ENCODE data around the gene ABCC11.
A peak's percentile ranks its signal among the peaks of the same experiment; 100 is the strongest.

Gene ABCC11

GRCh38 chr16:48284772-48285409, 37.6 kb upstream of the ABCC11 start:
- no peak overlapping the region for H3K4me3 ChIP-seq (ENCODE audit: low read depth in 1 of 2, low read length in 2 of 2)
- H3K79me2 ChIP-seq (ENCODE audit: insufficient read depth, low read length), result peaks cover 4% of the 10 kb centered on the region; the same call in 1 of the 2 replicates
- H4K20me1 ChIP-seq (ENCODE audit: insufficient read depth, low read length), result no peaks in the 10 kb centered on the region
- peak; percentile 56 for TF ChIP-seq CTCF (IDR thresholded peaks at IDR 0.05; ENCODE audit: borderline replicate concordance, extremely low read depth, low read length, poor library complexity, severe bottlenecking)
- no peak for TF ChIP-seq EZH2 (IDR thresholded peaks at IDR 0.05; ENCODE audit: borderline replicate concordance, low read depth, low read length, severe bottlenecking)
- no peaks in the 10 kb centered on the region for H3K27me3 ChIP-seq (ENCODE audit: insufficient read depth, low read length, poor library complexity)
- peaks cover 51% of the 10 kb centered on the region for H3K36me3 ChIP-seq (ENCODE audit: insufficient read depth, low read length)
- H2AFZ ChIP-seq (ENCODE audit: low read depth, low read length), result no peak overlapping the region
- peak; percentile 86 for ATAC-seq (ENCODE audit: insufficient read depth, low read depth)
- peaks cover 12% of the 10 kb centered on the region for H3K9me3 ChIP-seq (ENCODE audit: insufficient read depth, low read length, severe bottlenecking)
- DNase-seq, result peak; percentile 36
- H3K27ac ChIP-seq (ENCODE audit: low read length), result no peak overlapping the region
- no peak overlapping the region for H3K9ac ChIP-seq (ENCODE audit: low read depth, low read length)
- H3K4me1 ChIP-seq (ENCODE audit: insufficient read depth, low read length), result peaks cover 18% of the 10 kb centered on the region
- H3K4me2 ChIP-seq (ENCODE audit: insufficient read depth, low read length), result no peak overlapping the region

- H4K20me1 ChIP-seq (ENCODE audit: insufficient read depth, low read length), result no peaks in the 10 kb centered on the region
- TF ChIP-seq CTCF (IDR thresholded peaks at IDR 0.05; ENCODE audit: borderline replicate concordance, extremely low read depth, low read length, poor library complexity, severe bottlenecking), result no peak
- H2AFZ ChIP-seq (ENCODE audit: low read depth, low read length), result no peak overlapping the region
- peaks cover 18% of the 10 kb centered on the region for H3K4me1 ChIP-seq (ENCODE audit: insufficient read depth, low read length)
- H3K27ac ChIP-seq (ENCODE audit: low read length), result no peak overlapping the region
- H3K4me2 ChIP-seq (ENCODE audit: insufficient read depth, low read length), result no peak overlapping the region
- H3K9me3 ChIP-seq (ENCODE audit: insufficient read depth, low read length, severe bottlenecking), result peaks cover 12% of the 10 kb centered on the region
- H3K79me2 ChIP-seq (ENCODE audit: insufficient read depth, low read length), result peaks cover 4% of the 10 kb centered on the region; the same call in 1 of the 2 replicates
- no peak overlapping the region for H3K9ac ChIP-seq (ENCODE audit: low read depth, low read length)
- peaks cover 58% of the 10 kb centered on the region for H3K36me3 ChIP-seq (ENCODE audit: insufficient read depth, low read length)
- DNase-seq (no peak), ATAC-seq (ENCODE audit: insufficient read depth, low read depth) (no peak)
- no peak overlapping the region for H3K4me3 ChIP-seq (ENCODE audit: low read depth in 1 of 2, low read length in 2 of 2)
- H3K27me3 ChIP-seq (ENCODE audit: insufficient read depth, low read length, poor library complexity), result no peaks in the 10 kb centered on the region
Observed at GRCh38 chr16:48282636-48283263, 35.4 kb upstream of the ABCC11 start.

- Histone ChIP-seq H3K4me2 (ENCODE audit: insufficient read depth, low read length) (no peak overlapping the region), H3K9me3 (ENCODE audit: insufficient read depth, low read length, severe bottlenecking) (no peaks in the 10 kb centered on the region), H3K27ac (ENCODE audit: low read length) (no peak overlapping the region), H3K27me3 (ENCODE audit: insufficient read depth, low read length, poor library complexity) (no peaks in the 10 kb centered on the region), H3K36me3 (ENCODE audit: insufficient read depth, low read length) (peaks cover 53% of the 10 kb centered on the region; the same call in 1 of the 2 replicates), H3K4me3 (ENCODE audit: low read depth in 1 of 2, low read length in 2 of 2) (no peak overlapping the region), H2AFZ (ENCODE audit: low read depth, low read length) (no peak overlapping the region), H4K20me1 (ENCODE audit: insufficient read depth, low read length) (no peaks in the 10 kb centered on the region), H3K79me2 (ENCODE audit: insufficient read depth, low read length) (no peaks in the 10 kb centered on the region), H3K9ac (ENCODE audit: low read depth, low read length) (no peak overlapping the region), H3K4me1 (ENCODE audit: insufficient read depth, low read length) (peaks cover 13% of the 10 kb centered on the region)
- TF ChIP-seq EZH2 (IDR thresholded peaks at IDR 0.05; ENCODE audit: borderline replicate concordance, low read depth, low read length, severe bottlenecking) (no peak), CTCF (IDR thresholded peaks at IDR 0.05; ENCODE audit: borderline replicate concordance, extremely low read depth, low read length, poor library complexity, severe bottlenecking) (no peak)
- DNase-seq (no peak), ATAC-seq (ENCODE audit: insufficient read depth, low read depth) (no peak)
Observed at GRCh38 chr16:48280546-48280945, 33.2 kb upstream of the ABCC11 start.
